ENCODE results near the gene FAM186B.
"Not testable (repeated sequence)": the region's sequence is repeated elsewhere in the genome, so short reads cannot be mapped to it uniquely, and the experiment has no call there.

Gene FAM186B

DNA sequence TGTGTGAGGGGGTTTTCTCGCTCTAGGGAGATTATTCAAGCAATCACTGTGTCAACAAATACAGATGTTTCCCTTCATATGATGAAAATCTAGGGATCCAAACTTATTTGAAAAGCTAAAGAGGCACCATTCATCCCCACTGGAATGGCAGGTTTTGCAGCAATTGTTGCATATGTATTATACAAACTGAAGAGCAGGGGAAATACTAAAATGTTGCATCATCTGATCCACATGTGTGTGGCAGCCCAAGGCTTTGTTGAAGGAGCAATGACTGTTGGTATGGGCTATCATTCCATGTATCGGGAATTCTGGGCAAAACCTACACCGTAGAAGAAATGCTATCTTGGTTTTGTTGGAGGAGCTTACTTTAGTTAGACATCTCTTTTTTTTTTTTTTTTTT, 13.8 kb upstream of the FAM186B start:
- Histone ChIP-seq H3K36me3 (ENCODE audit: control insufficient read depth, low read depth, low read length) (no peaks in the 10 kb centered on the region), H3K9me3 (ENCODE audit: control insufficient read depth, low read depth, low read length) (no peaks in the 10 kb centered on the region), H3K27me3 (ENCODE audit: control insufficient read depth, insufficient read depth, low read length) (peaks cover 4% of the 10 kb centered on the region), H3K4me1 (ENCODE audit: control insufficient read depth, low read depth, low read length) (no peaks in the 10 kb centered on the region), H3K27ac (ENCODE audit: low read length) (no peak overlapping the region), H3K4me3 (ENCODE audit: low read length) (no peak overlapping the region), H3K9ac (ENCODE audit: low read length) (no peak overlapping the region)

- Histone ChIP-seq H3K9me3 (ENCODE audit: control insufficient read depth, low read depth, low read length) (no peaks in the 10 kb centered on the region), H3K27me3 (ENCODE audit: control insufficient read depth, insufficient read depth, low read length) (peaks cover 4% of the 10 kb centered on the region), H3K36me3 (ENCODE audit: control insufficient read depth, low read depth, low read length) (no peaks in the 10 kb centered on the region), H3K4me1 (ENCODE audit: control insufficient read depth, low read depth, low read length) (no peaks in the 10 kb centered on the region), H3K27ac (ENCODE audit: low read length) (no peak overlapping the region), H3K9ac (ENCODE audit: low read length) (no peak overlapping the region), H3K4me3 (ENCODE audit: low read length) (no peak overlapping the region)
Measured at GRCh38 chr12:49618576-49618975, 13.1 kb upstream of the FAM186B start.

DNA sequence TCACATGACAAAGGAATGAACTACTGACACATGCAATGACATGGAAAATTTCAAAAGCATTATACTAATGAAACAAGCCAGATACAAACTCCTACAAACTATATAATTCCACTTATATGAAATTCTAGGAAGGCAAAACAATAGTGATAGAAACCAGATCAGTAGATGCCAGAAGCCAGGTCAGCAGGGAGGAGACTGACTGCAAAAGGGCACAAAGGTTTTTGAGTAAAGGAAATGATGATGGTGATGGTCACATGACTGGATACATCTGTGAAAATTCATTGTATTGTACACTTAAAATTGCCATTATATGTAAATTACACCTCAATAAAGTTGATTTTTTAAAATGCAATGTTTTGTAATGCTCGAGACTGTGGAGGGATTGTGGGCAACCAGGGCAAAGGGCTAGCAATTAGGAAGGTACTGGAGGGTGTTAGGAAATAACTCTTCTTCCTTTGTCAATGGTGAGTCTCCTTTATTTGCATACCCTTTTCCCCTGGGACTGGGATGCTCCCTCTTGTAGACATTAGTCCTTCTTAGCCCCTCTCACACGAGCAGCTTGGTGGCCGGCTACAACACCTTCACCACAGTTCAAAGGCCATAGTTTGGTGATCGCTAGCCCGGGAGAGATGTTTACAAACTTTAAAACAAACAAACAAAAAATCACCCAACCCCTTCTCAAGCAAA, 11.2 kb upstream of the FAM186B start:
- Histone ChIP-seq H3K36me3 (ENCODE audit: control insufficient read depth, low read depth, low read length) (no peaks in the 10 kb centered on the region), H3K9ac (ENCODE audit: low read length) (no peak overlapping the region), H3K4me1 (ENCODE audit: control insufficient read depth, low read depth, low read length) (no peaks in the 10 kb centered on the region), H3K27ac (ENCODE audit: low read length) (no peak overlapping the region), H3K9me3 (ENCODE audit: control insufficient read depth, low read depth, low read length) (no peaks in the 10 kb centered on the region), H3K4me3 (ENCODE audit: low read length) (no peak overlapping the region), H3K27me3 (ENCODE audit: control insufficient read depth, insufficient read depth, low read length) (peaks cover 4% of the 10 kb centered on the region)

GRCh38 chr12:49615725-49616124, 10.3 kb upstream of the FAM186B start:
- H3K4me1 ChIP-seq (ENCODE audit: control insufficient read depth, low read depth, low read length): no peaks in the 10 kb centered on the region
- no peak overlapping the region for H3K4me3 ChIP-seq (ENCODE audit: low read length)
- H3K27me3 ChIP-seq (ENCODE audit: control insufficient read depth, insufficient read depth, low read length): no peaks in the 10 kb centered on the region
- H3K9me3 ChIP-seq (ENCODE audit: control insufficient read depth, low read depth, low read length): no peaks in the 10 kb centered on the region
- no peaks in the 10 kb centered on the region for H3K36me3 ChIP-seq (ENCODE audit: control insufficient read depth, low read depth, low read length)
- H3K27ac ChIP-seq (ENCODE audit: low read length): no peak overlapping the region
- no peak overlapping the region for H3K9ac ChIP-seq (ENCODE audit: low read length)

DNA sequence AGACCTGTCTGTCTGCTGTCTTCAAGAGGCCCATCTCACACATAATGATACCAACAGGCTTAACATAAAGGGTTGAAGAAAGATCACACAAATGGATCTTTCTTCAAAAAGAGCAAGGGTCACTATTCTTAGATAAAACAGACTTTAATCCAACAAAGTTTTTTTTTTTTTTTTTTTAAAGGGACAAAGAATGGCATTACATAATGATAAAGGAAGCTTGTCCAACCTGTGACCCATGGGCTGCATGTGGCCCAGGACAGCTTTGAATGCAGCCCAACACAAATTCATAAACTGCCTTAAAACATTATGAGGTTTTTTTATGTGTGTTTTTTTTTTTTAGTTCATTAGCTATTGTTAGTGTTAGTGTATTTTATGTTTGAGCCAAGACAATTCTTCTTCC, 6.8 kb upstream of the FAM186B start:
- H3K4me1 ChIP-seq (ENCODE audit: control insufficient read depth, low read depth, low read length): no peaks in the 10 kb centered on the region
- H3K9ac ChIP-seq (ENCODE audit: low read length): no peak overlapping the region
- no peaks in the 10 kb centered on the region for H3K36me3 ChIP-seq (ENCODE audit: control insufficient read depth, low read depth, low read length)
- no peak overlapping the region for H3K4me3 ChIP-seq (ENCODE audit: low read length)
- H3K27me3 ChIP-seq (ENCODE audit: control insufficient read depth, insufficient read depth, low read length): no peaks in the 10 kb centered on the region
- H3K9me3 ChIP-seq (ENCODE audit: control insufficient read depth, low read depth, low read length): no peaks in the 10 kb centered on the region
- no peak overlapping the region for H3K27ac ChIP-seq (ENCODE audit: low read length)

DNA sequence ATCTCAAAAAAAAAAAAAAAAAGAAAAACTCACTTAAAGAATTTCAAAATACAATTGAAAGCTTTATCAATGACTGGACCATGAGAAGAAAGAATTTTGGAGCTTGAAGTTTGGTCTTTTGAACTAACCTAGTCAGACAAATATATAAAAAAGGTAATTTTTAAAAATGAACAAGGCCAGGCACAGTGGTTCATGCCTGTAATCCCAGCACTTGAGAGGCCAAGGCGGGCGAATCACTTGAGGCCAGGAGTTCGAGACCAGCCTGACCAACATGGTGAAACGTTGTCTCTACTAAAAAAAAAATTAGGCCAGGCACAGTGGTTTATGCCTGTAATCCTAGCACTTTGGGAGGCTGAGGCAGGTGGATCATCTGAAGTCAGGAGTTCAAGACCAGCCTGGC, 5.3 kb upstream of the FAM186B start:
- H3K27me3 ChIP-seq (ENCODE audit: control insufficient read depth, insufficient read depth, low read length); H3K4me1 ChIP-seq (ENCODE audit: control insufficient read depth, low read depth, low read length); H3K27ac ChIP-seq (ENCODE audit: low read length); H3K36me3 ChIP-seq (ENCODE audit: control insufficient read depth, low read depth, low read length); H3K4me3 ChIP-seq (ENCODE audit: low read length); H3K9ac ChIP-seq (ENCODE audit: low read length); H3K9me3 ChIP-seq (ENCODE audit: control insufficient read depth, low read depth, low read length): not testable (repeated sequence)

DNA sequence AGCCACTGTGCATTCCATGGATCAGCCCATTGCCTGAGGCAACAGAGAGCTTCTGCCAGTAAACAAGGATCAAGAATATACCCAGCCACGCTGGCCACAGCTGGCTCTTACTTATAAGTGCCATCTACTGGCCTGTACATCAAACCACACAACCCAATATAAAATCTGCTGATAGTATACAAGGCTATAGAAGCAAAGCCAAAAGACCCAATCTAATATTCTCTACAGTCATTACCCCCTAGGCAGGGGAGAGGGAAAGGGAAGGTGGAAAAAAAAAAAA, 4.4 kb upstream of the FAM186B start:
- H3K27me3 ChIP-seq (ENCODE audit: control insufficient read depth, insufficient read depth, low read length): no peaks in the 10 kb centered on the region
- no peak overlapping the region for H3K4me3 ChIP-seq (ENCODE audit: low read length)
- no peak overlapping the region for H3K27ac ChIP-seq (ENCODE audit: low read length)
- no peaks in the 10 kb centered on the region for H3K9me3 ChIP-seq (ENCODE audit: control insufficient read depth, low read depth, low read length)
- no peaks in the 10 kb centered on the region for H3K36me3 ChIP-seq (ENCODE audit: control insufficient read depth, low read depth, low read length)
- H3K4me1 ChIP-seq (ENCODE audit: control insufficient read depth, low read depth, low read length): no peaks in the 10 kb centered on the region
- H3K9ac ChIP-seq (ENCODE audit: low read length): no peak overlapping the region

GRCh38 chr12:49609059-49609874, 3.8 kb upstream of the FAM186B start:
- no peak overlapping the region for H3K9ac ChIP-seq (ENCODE audit: low read length)
- no peak overlapping the region for H3K27ac ChIP-seq (ENCODE audit: low read length)
- no peaks in the 10 kb centered on the region for H3K9me3 ChIP-seq (ENCODE audit: control insufficient read depth, low read depth, low read length)
- H3K27me3 ChIP-seq (ENCODE audit: control insufficient read depth, insufficient read depth, low read length): no peaks in the 10 kb centered on the region
- H3K4me1 ChIP-seq (ENCODE audit: control insufficient read depth, low read depth, low read length): no peaks in the 10 kb centered on the region
- no peak overlapping the region for H3K4me3 ChIP-seq (ENCODE audit: low read length)
- no peaks in the 10 kb centered on the region for H3K36me3 ChIP-seq (ENCODE audit: control insufficient read depth, low read depth, low read length)

DNA sequence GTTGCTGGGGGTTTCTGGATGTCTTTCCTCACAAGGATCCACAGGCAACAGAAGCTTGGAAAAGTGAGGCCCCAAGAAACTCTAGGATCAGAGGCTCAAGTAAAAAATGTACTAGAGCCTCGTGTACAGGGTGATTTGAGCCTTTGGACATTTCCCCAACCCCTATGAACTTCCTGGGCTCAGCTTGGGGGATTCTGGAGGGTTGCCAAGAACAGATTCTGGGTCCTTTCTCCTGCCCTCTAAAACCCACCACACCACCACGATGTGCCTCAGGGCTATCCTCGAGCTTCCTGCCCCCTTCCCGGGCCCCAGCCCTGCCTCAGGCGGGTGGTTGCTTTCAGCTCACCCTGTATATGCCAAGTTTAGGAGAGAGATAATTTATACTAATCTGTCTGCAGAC, 583 bp downstream of the FAM186B start:
- Histone ChIP-seq H3K27ac (ENCODE audit: low read length) (no peak overlapping the region), H3K9me3 (ENCODE audit: control insufficient read depth, low read depth, low read length) (no peaks in the 10 kb centered on the region), H3K36me3 (ENCODE audit: control insufficient read depth, low read depth, low read length) (no peaks in the 10 kb centered on the region), H3K27me3 (ENCODE audit: control insufficient read depth, insufficient read depth, low read length) (no peaks in the 10 kb centered on the region), H3K9ac (ENCODE audit: low read length) (no peak overlapping the region), H3K4me1 (ENCODE audit: control insufficient read depth, low read depth, low read length) (no peaks in the 10 kb centered on the region), H3K4me3 (ENCODE audit: low read length) (no peak overlapping the region)

GRCh38 chr12:49603721-49604120, 1.7 kb downstream of the FAM186B start:
- no peak overlapping the region for H3K9ac ChIP-seq (ENCODE audit: low read length)
- H3K27ac ChIP-seq (ENCODE audit: low read length): no peak overlapping the region
- H3K27me3 ChIP-seq (ENCODE audit: control insufficient read depth, insufficient read depth, low read length): no peaks in the 10 kb centered on the region
- no peaks in the 10 kb centered on the region for H3K36me3 ChIP-seq (ENCODE audit: control insufficient read depth, low read depth, low read length)
- H3K9me3 ChIP-seq (ENCODE audit: control insufficient read depth, low read depth, low read length): no peaks in the 10 kb centered on the region
- no peaks in the 10 kb centered on the region for H3K4me1 ChIP-seq (ENCODE audit: control insufficient read depth, low read depth, low read length)
- H3K4me3 ChIP-seq (ENCODE audit: low read length): no peak overlapping the region

DNA sequence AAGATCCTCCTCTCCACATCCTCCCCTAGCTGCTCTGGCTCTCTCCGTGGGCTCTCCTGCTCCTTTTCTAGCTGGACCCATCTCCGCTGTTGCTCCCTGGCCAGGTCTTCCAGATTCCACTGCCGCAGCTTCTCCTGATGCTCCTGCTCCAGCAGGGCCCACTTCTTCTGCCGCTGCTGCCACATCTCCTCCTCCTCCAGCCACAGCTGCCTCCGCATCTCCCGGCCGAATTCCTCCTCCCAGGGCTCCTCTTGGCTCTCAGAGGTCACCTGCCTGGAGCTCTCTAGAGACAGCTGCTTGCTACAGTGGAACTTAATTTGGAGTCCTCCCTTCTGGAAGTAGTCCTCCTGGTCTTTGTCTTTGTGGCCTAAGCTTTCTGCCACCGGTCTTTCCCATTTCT, 5.5 kb downstream of the FAM186B start:
- Histone ChIP-seq H3K27me3 (ENCODE audit: control insufficient read depth, insufficient read depth, low read length) (no peaks in the 10 kb centered on the region), H3K27ac (ENCODE audit: low read length) (no peak overlapping the region), H3K9ac (ENCODE audit: low read length) (no peak overlapping the region), H3K36me3 (ENCODE audit: control insufficient read depth, low read depth, low read length) (no peaks in the 10 kb centered on the region), H3K4me3 (ENCODE audit: low read length) (no peak overlapping the region), H3K4me1 (ENCODE audit: control insufficient read depth, low read depth, low read length) (no peaks in the 10 kb centered on the region), H3K9me3 (ENCODE audit: control insufficient read depth, low read depth, low read length) (no peaks in the 10 kb centered on the region)

GRCh38 chr12:49598527-49598926, 6.9 kb downstream of the FAM186B start:
- Histone ChIP-seq H3K36me3 (ENCODE audit: control insufficient read depth, low read depth, low read length) (no peaks in the 10 kb centered on the region), H3K27me3 (ENCODE audit: control insufficient read depth, insufficient read depth, low read length) (no peaks in the 10 kb centered on the region), H3K4me3 (ENCODE audit: low read length) (no peak overlapping the region), H3K9me3 (ENCODE audit: control insufficient read depth, low read depth, low read length) (no peaks in the 10 kb centered on the region), H3K27ac (ENCODE audit: low read length) (no peak overlapping the region), H3K9ac (ENCODE audit: low read length) (no peak overlapping the region), H3K4me1 (ENCODE audit: control insufficient read depth, low read depth, low read length) (no peaks in the 10 kb centered on the region)

Measured in iPS-18a (cell line).